ENCODE results near the gene CSTPP1.

The CSTPP1 gene

GRCh38 chr11:47099214-47099917 lies 162.8 kb downstream of the CSTPP1 start:
- CTCF ChIA-PET = interaction anchor here (0.6 kb wide), 1 partner anchor 182 kb away, joined by 3 read pairs; no protein-coding TSS in a partner anchor
- POLR2A ChIA-PET = no interaction called here
- Histone ChIP-seq H3K4me3 (ENCODE audit: control insufficient read depth in 1 of 7, extremely low read depth in 1 of 7, insufficient read depth in 4 of 7, low read depth in 2 of 7, low read length in 6 of 7) (no peak overlapping the region), H3K36me3 (ENCODE audit: control insufficient read depth in 4 of 4, insufficient read depth in 4 of 4, low read length in 3 of 4) (no peaks in the 10 kb centered on the region), H3K27me3 (replicated peaks in 2 of 5; ENCODE audit: control insufficient read depth in 4 of 5, insufficient read depth in 5 of 5, low read length in 4 of 5) (no peaks in the 10 kb centered on the region), H3K27ac (ENCODE audit: insufficient read depth in 1 of 2, low read depth in 1 of 2, low read length in 2 of 2, poor library complexity in 1 of 2, severe bottlenecking in 2 of 2) (no peak overlapping the region), H3K9me3 (ENCODE audit: control extremely low read depth in 1 of 5, control insufficient read depth in 4 of 5, insufficient read depth in 2 of 5, low read depth in 1 of 5, low read length in 4 of 5) (no peaks in the 10 kb centered on the region), H3K4me1 (ENCODE audit: control extremely low read depth in 1 of 4, control insufficient read depth in 4 of 4, insufficient read depth in 4 of 4, low read length in 3 of 4) (no peaks in the 10 kb centered on the region)
- WGBS (ENCODE audit: insufficient coverage) = 80% methylated on average over 1 of the region's 3 CpGs
- no peak for DNase-seq

GRCh38 chr11:47099918-47100315 lies 163.4 kb downstream of the CSTPP1 start:
- no peak overlapping the region for H3K27ac ChIP-seq (ENCODE audit: insufficient read depth in 1 of 2, low read depth in 1 of 2, low read length in 2 of 2, poor library complexity in 1 of 2, severe bottlenecking in 2 of 2)
- no peaks in the 10 kb centered on the region for H3K9me3 ChIP-seq (ENCODE audit: control extremely low read depth in 1 of 5, control insufficient read depth in 4 of 5, insufficient read depth in 2 of 5, low read depth in 1 of 5, low read length in 4 of 5)
- CTCF ChIA-PET = interaction anchor here (0.6 kb wide), 1 partner anchor 183 kb away, joined by 3 read pairs; no protein-coding TSS in a partner anchor
- no peak overlapping the region for H3K4me3 ChIP-seq (ENCODE audit: control insufficient read depth in 1 of 7, extremely low read depth in 1 of 7, insufficient read depth in 4 of 7, low read depth in 2 of 7, low read length in 6 of 7)
- no peaks in the 10 kb centered on the region for H3K4me1 ChIP-seq (ENCODE audit: control extremely low read depth in 1 of 4, control insufficient read depth in 4 of 4, insufficient read depth in 4 of 4, low read length in 3 of 4)
- H3K27me3 ChIP-seq (replicated peaks in 2 of 5; ENCODE audit: control insufficient read depth in 4 of 5, insufficient read depth in 5 of 5, low read length in 4 of 5) = no peaks in the 10 kb centered on the region
- no peak for DNase-seq
- POLR2A ChIA-PET = no interaction called here
- no peaks in the 10 kb centered on the region for H3K36me3 ChIP-seq (ENCODE audit: control insufficient read depth in 4 of 4, insufficient read depth in 4 of 4, low read length in 3 of 4)

GRCh38 chr11:47101406-47101805 lies 164.8 kb downstream of the CSTPP1 start:
- Histone ChIP-seq H3K4me3 (ENCODE audit: control insufficient read depth in 1 of 7, extremely low read depth in 1 of 7, insufficient read depth in 4 of 7, low read depth in 2 of 7, low read length in 6 of 7) (no peak overlapping the region), H3K27me3 (replicated peaks in 2 of 5; ENCODE audit: control insufficient read depth in 4 of 5, insufficient read depth in 5 of 5, low read length in 4 of 5) (no peaks in the 10 kb centered on the region), H3K27ac (ENCODE audit: insufficient read depth in 1 of 2, low read depth in 1 of 2, low read length in 2 of 2, poor library complexity in 1 of 2, severe bottlenecking in 2 of 2) (no peak overlapping the region), H3K36me3 (ENCODE audit: control insufficient read depth in 4 of 4, insufficient read depth in 4 of 4, low read length in 3 of 4) (no peaks in the 10 kb centered on the region), H3K9me3 (ENCODE audit: control extremely low read depth in 1 of 5, control insufficient read depth in 4 of 5, insufficient read depth in 2 of 5, low read depth in 1 of 5, low read length in 4 of 5) (no peaks in the 10 kb centered on the region), H3K4me1 (ENCODE audit: control extremely low read depth in 1 of 4, control insufficient read depth in 4 of 4, insufficient read depth in 4 of 4, low read length in 3 of 4) (no peaks in the 10 kb centered on the region)
- peak in 2 of 3 donors; percentile 15 to 35 for DNase-seq
- CTCF ChIA-PET = no interaction called here
- WGBS (ENCODE audit: insufficient coverage) = 97% methylated on average over 3 of the region's 3 CpGs
- POLR2A ChIA-PET = no interaction called here

GRCh38 chr11:47104261-47104950 lies 167.8 kb downstream of the CSTPP1 start:
- H3K36me3 ChIP-seq (ENCODE audit: control insufficient read depth in 4 of 4, insufficient read depth in 4 of 4, low read length in 3 of 4) = peaks cover 0 to 3% (median under 1%) of the 10 kb centered on the region in 4 experiments
- WGBS (ENCODE audit: insufficient coverage) = 90% methylated on average over 3 of the region's 3 CpGs
- no peak for DNase-seq
- ChIA-PET POLR2A (no interaction called here), CTCF (interaction anchor here (0.7 to 1.0 kb wide), 2 partner anchors 104 to 120 kb away, joined by 3 read pairs; no protein-coding TSS in a partner anchor)
- no peaks in the 10 kb centered on the region for H3K9me3 ChIP-seq (ENCODE audit: control extremely low read depth in 1 of 5, control insufficient read depth in 4 of 5, insufficient read depth in 2 of 5, low read depth in 1 of 5, low read length in 4 of 5)
- no peaks in the 10 kb centered on the region for H3K4me1 ChIP-seq (ENCODE audit: control extremely low read depth in 1 of 4, control insufficient read depth in 4 of 4, insufficient read depth in 4 of 4, low read length in 3 of 4)
- H3K27me3 ChIP-seq (replicated peaks in 2 of 5; ENCODE audit: control insufficient read depth in 4 of 5, insufficient read depth in 5 of 5, low read length in 4 of 5) = no peaks in the 10 kb centered on the region
- no peak overlapping the region for H3K4me3 ChIP-seq (ENCODE audit: control insufficient read depth in 1 of 7, extremely low read depth in 1 of 7, insufficient read depth in 4 of 7, low read depth in 2 of 7, low read length in 6 of 7)
- no peak overlapping the region for H3K27ac ChIP-seq (ENCODE audit: insufficient read depth in 1 of 2, low read depth in 1 of 2, low read length in 2 of 2, poor library complexity in 1 of 2, severe bottlenecking in 2 of 2)

- 86% methylated on average over 1 of the region's 2 CpGs for WGBS (ENCODE audit: insufficient coverage)
- Histone ChIP-seq H3K27ac (ENCODE audit: insufficient read depth in 1 of 2, low read depth in 1 of 2, low read length in 2 of 2, poor library complexity in 1 of 2, severe bottlenecking in 2 of 2) (no peak overlapping the region), H3K36me3 (ENCODE audit: control insufficient read depth in 4 of 4, insufficient read depth in 4 of 4, low read length in 3 of 4) (peaks cover 0 to 6% (median 1%) of the 10 kb centered on the region in 4 experiments), H3K27me3 (replicated peaks in 2 of 5; ENCODE audit: control insufficient read depth in 4 of 5, insufficient read depth in 5 of 5, low read length in 4 of 5) (no peaks in the 10 kb centered on the region), H3K4me3 (ENCODE audit: control insufficient read depth in 1 of 7, extremely low read depth in 1 of 7, insufficient read depth in 4 of 7, low read depth in 2 of 7, low read length in 6 of 7) (no peak overlapping the region), H3K4me1 (ENCODE audit: control extremely low read depth in 1 of 4, control insufficient read depth in 4 of 4, insufficient read depth in 4 of 4, low read length in 3 of 4) (no peaks in the 10 kb centered on the region), H3K9me3 (ENCODE audit: control extremely low read depth in 1 of 5, control insufficient read depth in 4 of 5, insufficient read depth in 2 of 5, low read depth in 1 of 5, low read length in 4 of 5) (no peaks in the 10 kb centered on the region)
- ChIA-PET CTCF (interaction anchor here (1.0 to 1.8 kb wide), 2 partner anchors 24 to 121 kb away, joined by 3 to 4 read pairs; no protein-coding TSS in a partner anchor), POLR2A (no interaction called here)
- no peak for DNase-seq
Measured at GRCh38 chr11:47105541-47105940, 169.0 kb downstream of the CSTPP1 start.

GRCh38 chr11:47105974-47106373 lies 169.4 kb downstream of the CSTPP1 start:
- POLR2A ChIA-PET = no interaction called here
- CTCF ChIA-PET = interaction anchor here (1.8 kb wide), 1 partner anchor 25 kb away, joined by 4 read pairs; no protein-coding TSS in a partner anchor

GRCh38 chr11:47106798-47107411 lies 170.3 kb downstream of the CSTPP1 start:
- no peaks in the 10 kb centered on the region for H3K9me3 ChIP-seq (ENCODE audit: control extremely low read depth in 1 of 5, control insufficient read depth in 4 of 5, insufficient read depth in 2 of 5, low read depth in 1 of 5, low read length in 4 of 5)
- peaks cover 0 to 6% (median 1%) of the 10 kb centered on the region in 4 experiments for H3K36me3 ChIP-seq (ENCODE audit: control insufficient read depth in 4 of 4, insufficient read depth in 4 of 4, low read length in 3 of 4)
- no peak overlapping the region for H3K27ac ChIP-seq (ENCODE audit: insufficient read depth in 1 of 2, low read depth in 1 of 2, low read length in 2 of 2, poor library complexity in 1 of 2, severe bottlenecking in 2 of 2)
- ChIA-PET CTCF (interaction anchor here (1.8 to 1.9 kb wide), 2 partner anchors 13 to 26 kb away, joined by 4 to 6 read pairs; no protein-coding TSS in a partner anchor), POLR2A (no interaction called here)
- no peaks in the 10 kb centered on the region for H3K27me3 ChIP-seq (replicated peaks in 2 of 5; ENCODE audit: control insufficient read depth in 4 of 5, insufficient read depth in 5 of 5, low read length in 4 of 5)
- H3K4me1 ChIP-seq (ENCODE audit: control extremely low read depth in 1 of 4, control insufficient read depth in 4 of 4, insufficient read depth in 4 of 4, low read length in 3 of 4) = no peaks in the 10 kb centered on the region
- 100% methylated on average over 3 of the region's 7 CpGs for WGBS (ENCODE audit: insufficient coverage)
- DNase-seq = no peak
- H3K4me3 ChIP-seq (ENCODE audit: control insufficient read depth in 1 of 7, extremely low read depth in 1 of 7, insufficient read depth in 4 of 7, low read depth in 2 of 7, low read length in 6 of 7) = no peak overlapping the region

More at GRCh38 chr11:47105974-47106373, 169.4 kb downstream of the CSTPP1 start:
- Histone ChIP-seq H3K27me3 (replicated peaks in 2 of 5; ENCODE audit: control insufficient read depth in 4 of 5, insufficient read depth in 5 of 5, low read length in 4 of 5) (no peaks in the 10 kb centered on the region), H3K4me1 (ENCODE audit: control extremely low read depth in 1 of 4, control insufficient read depth in 4 of 4, insufficient read depth in 4 of 4, low read length in 3 of 4) (no peaks in the 10 kb centered on the region), H3K27ac (ENCODE audit: insufficient read depth in 1 of 2, low read depth in 1 of 2, low read length in 2 of 2, poor library complexity in 1 of 2, severe bottlenecking in 2 of 2) (no peak overlapping the region), H3K4me3 (ENCODE audit: control insufficient read depth in 1 of 7, extremely low read depth in 1 of 7, insufficient read depth in 4 of 7, low read depth in 2 of 7, low read length in 6 of 7) (no peak overlapping the region), H3K9me3 (ENCODE audit: control extremely low read depth in 1 of 5, control insufficient read depth in 4 of 5, insufficient read depth in 2 of 5, low read depth in 1 of 5, low read length in 4 of 5) (no peaks in the 10 kb centered on the region), H3K36me3 (ENCODE audit: control insufficient read depth in 4 of 4, insufficient read depth in 4 of 4, low read length in 3 of 4) (peaks cover 0 to 6% (median 1%) of the 10 kb centered on the region in 4 experiments)
- no peak for DNase-seq
- WGBS (ENCODE audit: insufficient coverage) = 100% methylated on average over 1 of the region's 3 CpGs

Data from common myeloid progenitor, CD34-positive (primary cell).